HepG2 (cell line): ENCODE measurements around the gene TPRA1. TPM values are rescaled to one million over a fixed set of nuclear protein-coding genes. Genes with fewer than 3 reads are reported as not detected.

Experiments used
- ATAC-seq: fragments of 200-7000 bp; cut with Tn5 transposase; 3 replicates; pipeline ENCODE4 v1.9.1; 2020; ENCODE audit warnings: mild to moderate bottlenecking, moderate library complexity
- BruUV-seq: library from RNA; stranded (reverse); fragments of 400-500 nt; replicated peaks from 2 replicates; lab custom pipeline; 2021; lab: Mats Ljungman, UMichigan
- CTCF ChIA-PET: fragments of 300-600 bp; formaldehyde crosslinking; extraction: SDS; loops from one replicate; lab custom pipeline; 2021; ENCODE audit warnings: low total read pairs, inconsistent platforms, low intra/inter-chr PET ratio; lab: Yijun Ruan, JAX
- POLR2A ChIA-PET: fragments of 350-600 bp; sonication (Branson Sonifier 250); formaldehyde crosslinking; loops from one replicate; lab custom pipeline; 2020; ENCODE audit warnings: antibody characterized with exemption, inconsistent platforms; lab: Yijun Ruan, JAX
- DNase-seq: peaks from one replicate; pipeline ENCODE4 v3.0.0-alpha.2; 2015; ENCODE audit warnings: low spot score
- FAIRE-seq: peaks from 3 replicates; lab custom pipeline; 2011; peaks lifted over from hg19 to GRCh38; lab: Jason Lieb, UNC
- H2AFZ ChIP-seq: one replicate; pipeline ENCODE4 v1.6.1; 2011; ENCODE audit warnings: low read length, inconsistent platforms
- H3K27ac ChIP-seq: fragments of 300-600 bp; 3 replicates; pipeline ENCODE4 v1.8.0; 2011; ENCODE audit warnings: mixed run types, mild to moderate bottlenecking, mixed read lengths, low read length, inconsistent platforms; ENCODE audit not compliant: insufficient read depth; ENCODE audit errors: extremely low read length
- H3K27me3 ChIP-seq, 2 experiments: fragments of 200-600 bp in 1 of 2; 2 replicates in 1 of 2; 3 replicates in 1 of 2; pipeline versions ENCODE4 v1.6.0 to v1.8.0; 2011; ENCODE audit warnings: low read length in 2 of 2, mild to moderate bottlenecking in 2 of 2, moderate library complexity in 2 of 2, inconsistent platforms in 1 of 2; ENCODE audit not compliant: insufficient read depth in 2 of 2, control insufficient read depth in 1 of 2
- H3K36me3 ChIP-seq, 2 experiments: fragments of 200-600 bp in 1 of 2; replicated peaks in 1 of 2; 2 replicates in 1 of 2; 3 replicates in 1 of 2; pipeline versions ENCODE4 v1.5.1 to v1.8.0; 2011; ENCODE audit warnings: low read length in 2 of 2, inconsistent platforms in 1 of 2; ENCODE audit not compliant: insufficient read depth in 2 of 2, control insufficient read depth in 1 of 2
- H3K4me1 ChIP-seq: 2 replicates; pipeline ENCODE4 v1.5.1; 2012; ENCODE audit warnings: low read length, inconsistent platforms; ENCODE audit not compliant: insufficient read depth
- H3K4me2 ChIP-seq: 2 replicates; pipeline ENCODE4 v1.6.0; 2011; ENCODE audit warnings: low read depth, low read length, inconsistent platforms
- H3K4me3 ChIP-seq, 3 experiments: fragments of 200-600 bp in 1 of 3; sonication (generic), shearing (Covaris generic) in 1 of 3; replicated peaks in 1 of 3; 2 replicates each; pipeline ENCODE4 v1.5.1; 2011 to 2016; ENCODE audit warnings: low read length in 3 of 3, inconsistent platforms in 2 of 3, low read depth in 2 of 3, mild to moderate bottlenecking in 2 of 3, control low read depth in 1 of 3, mixed read lengths in 1 of 3; ENCODE audit not compliant: insufficient read depth in 1 of 3
- H3K79me2 ChIP-seq: one replicate; pipeline ENCODE4 v1.6.1; 2011; ENCODE audit warnings: low read length, inconsistent platforms; ENCODE audit not compliant: insufficient read depth
- H3K9ac ChIP-seq: 2 replicates; pipeline ENCODE4 v1.6.0; 2011; ENCODE audit warnings: mild to moderate bottlenecking, low read depth, low read length, inconsistent platforms; ENCODE audit not compliant: insufficient read depth
- H3K9me3 ChIP-seq: 2 replicates; pipeline ENCODE4 v1.5.1; 2012; ENCODE audit warnings: mild to moderate bottlenecking, low read length
- H4K20me1 ChIP-seq: 2 replicates; pipeline ENCODE4 v1.6.0; 2011; ENCODE audit warnings: inconsistent platforms, mild to moderate bottlenecking, low read length, moderate library complexity; ENCODE audit not compliant: insufficient read depth
- GABPB1 ChIP-seq: IDR thresholded peaks from 2 replicates; pipeline ENCODE4 v1.6.1; 2016; ENCODE audit warnings: mild to moderate bottlenecking, missing genetic modification reagents, moderate library complexity, missing compliant biosample characterization
- JUNB ChIP-seq: sonication (generic); formaldehyde crosslinking; IDR thresholded peaks from 2 replicates; pipeline ENCODE4 v1.8.0; 2022; ENCODE audit warnings: missing genetic modification reagents, mild to moderate bottlenecking, borderline replicate concordance
- MIER2 ChIP-seq: IDR thresholded peaks from 2 replicates; pipeline ENCODE4 v1.6.1; 2016; ENCODE audit warnings: missing biosample characterization, missing genetic modification reagents
- NCOA2 ChIP-seq: sonication (generic); formaldehyde crosslinking; IDR thresholded peaks from 2 replicates; pipeline ENCODE4 v1.8.0; 2022; ENCODE audit warnings: inconsistent platforms
- NONO ChIP-seq, 2 experiments: fragments of 450-650 bp in 1 of 2; sonication (generic) in 1 of 2; formaldehyde crosslinking in 1 of 2; IDR thresholded peaks in 1 of 2; conservative IDR thresholded peaks in 1 of 2; 2 replicates each; pipeline versions ENCODE4 v1.6.1 to v1.8.0; 2017 to 2022; ENCODE audit warnings: mild to moderate bottlenecking in 1 of 2, missing genetic modification reagents in 1 of 2, moderate library complexity in 1 of 2
- SNRNP70 ChIP-seq: fragments of 200-400 bp; formaldehyde crosslinking; IDR thresholded peaks from 2 replicates; pipeline ENCODE4 v1.6.1; 2017; ENCODE audit warnings: mild to moderate bottlenecking, low read depth, low read length, moderate library complexity
- TSC22D2 ChIP-seq: sonication (generic); formaldehyde crosslinking; IDR thresholded peaks from 2 replicates; pipeline ENCODE4 v1.5.1; 2020; ENCODE audit warnings: missing genetic modification reagents, mild to moderate bottlenecking, borderline replicate concordance
- ZFP1 ChIP-seq: IDR thresholded peaks from 2 replicates; pipeline ENCODE4 v1.6.1; 2016
- ZFP36L2 ChIP-seq: sonication (generic); formaldehyde crosslinking; IDR thresholded peaks from 2 replicates; pipeline ENCODE4 v1.4.0; 2020; ENCODE audit warnings: missing genetic modification reagents
- ZNF558 ChIP-seq: sonication (generic); formaldehyde crosslinking; IDR thresholded peaks from 2 replicates; pipeline ENCODE4 v1.9.0; 2022; ENCODE audit warnings: mild to moderate bottlenecking, missing genetic modification reagents, borderline replicate concordance
- ZNF674 ChIP-seq: sonication (generic); formaldehyde crosslinking; IDR thresholded peaks from 2 replicates; pipeline ENCODE4 v1.5.0; 2020; ENCODE audit warnings: low read depth, mild to moderate bottlenecking, missing genetic modification reagents
- ZNF766 ChIP-seq: sonication (generic); formaldehyde crosslinking; IDR thresholded peaks from 2 replicates; pipeline ENCODE4 v1.5.0; 2020; ENCODE audit warnings: missing genetic modification reagents, borderline replicate concordance
- WGBS: methylation state at CpG from one replicate; pipeline ENCODE4 v1.1.6; 2017; ENCODE audit warnings: low lambda C conversion rate; 5-methylcytosine and 5-hydroxymethylcytosine counted together
- in situ Hi-C: cut with HindIII; loops from 2 replicates; pipeline ENCODE4 v1.10.0; 2017; ENCODE audit warnings: low pct_unique_long_range_greater_than_20kb; ENCODE audit not compliant: extremely low pct_ligation_motif_present
- intact Hi-C: fragments of 100-400 bp; cut with micrococcal nuclease; formaldehyde crosslinking; loops from one replicate; pipeline ENCODE4 v1.10.0; 2022; ENCODE audit not compliant: unreplicated experiment
- polyA plus RNA-seq, 8 experiments: library from polyadenylated mRNA; depleted of rRNA in 3 of 8; stranded (reverse) in 7 of 8; unstranded in 1 of 8; fragments of >200 nt; fragmentation: Illumina TruSeq in 4 of 8; extraction: Trizol in 4 of 8; gene quantifications; 2 replicates each; pipeline versions ENCODE4 v1.2.1 to v1.2.3, GENCODE V29; 2011 to 2016; ENCODE audit warnings: low read depth in 4 of 8, missing spikeins in 1 of 8, mixed read lengths in 1 of 8; ENCODE audit not compliant: insufficient read depth in 1 of 8
- total RNA-seq, 5 experiments: library from RNA; depleted of rRNA; stranded (reverse); fragments of >200 nt; fragmentation: Illumina TruSeq; extraction: Trizol; gene quantifications; 2 replicates each; pipeline ENCODE4 v1.2.3, GENCODE V29; 2016; ENCODE audit warnings: low read depth in 1 of 5
- TF ChIP-seq, protein P1 (sequence below): sonication (generic); formaldehyde crosslinking; IDR thresholded peaks from 2 replicates; pipeline ENCODE4 v1.8.1; 2022; ENCODE audit warnings: low read depth, mild to moderate bottlenecking, missing genetic modification reagents
- TF ChIP-seq, protein P2 (sequence below): sonication (generic); formaldehyde crosslinking; IDR thresholded peaks from 2 replicates; pipeline ENCODE4 v1.8.1; 2023; ENCODE audit warnings: missing genetic modification reagents, inconsistent platforms, borderline replicate concordance
- TF ChIP-seq, protein P3 (sequence below): sonication (generic); formaldehyde crosslinking; IDR thresholded peaks from 2 replicates; pipeline ENCODE4 v1.4.0; 2020; ENCODE audit warnings: missing genetic modification reagents

Gene TPRA1
- total and polyA plus RNA-seq, 2 of the 13 experiments (the other 11 are each of a cell fraction or from before 2014, with no cell fraction given): 25.4 to 25.8 TPM

DNA sequence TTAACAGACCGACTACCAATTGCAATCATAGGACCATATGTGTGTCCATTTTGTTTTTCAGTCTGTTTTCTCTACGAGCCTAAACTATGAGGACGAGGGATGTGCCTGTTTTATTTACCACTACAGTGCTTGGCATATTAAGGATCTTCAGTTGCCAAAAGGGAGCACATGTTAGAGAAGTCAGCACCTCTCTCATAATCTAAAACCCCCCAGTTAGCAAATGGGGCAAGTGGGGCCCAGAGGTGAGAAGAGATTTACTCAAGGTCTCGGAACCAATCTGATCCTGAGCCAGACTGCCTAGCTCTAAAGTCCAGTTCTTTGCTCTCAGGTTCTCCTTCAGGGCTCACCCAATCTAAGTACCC lies 37.9 kb upstream of the TPRA1 start:
- Histone ChIP-seq H3K4me2 (no peak overlapping the region), H3K4me3 (no peak overlapping the region), H2AFZ (no peak overlapping the region), H3K27me3 (peaks cover 2 to 7% of the 10 kb centered on the region in 2 experiments), H4K20me1 (no peaks in the 10 kb centered on the region; the same call in 1 of the 2 replicates), H3K9me3 (no peaks in the 10 kb centered on the region), H3K27ac (no peak overlapping the region), H3K4me1 (peaks cover 21% of the 10 kb centered on the region), H3K36me3 (no peaks in the 10 kb centered on the region), H3K9ac (no peak overlapping the region), H3K79me2 (no peaks in the 10 kb centered on the region)
- FAIRE-seq (no peak), ATAC-seq (no peak), DNase-seq (no peak)
- in situ Hi-C loops: no loop called here
- 42% methylated on average over 4 of the region's 4 CpGs for WGBS
- intact Hi-C loops: no loop called here
- CTCF ChIA-PET: no interaction called here
- TF ChIP-seq NONO (IDR thresholded peaks at IDR 0.05) (no peak), NONO (CRISPR knock-in tag; conservative IDR thresholded peaks at IDR 0.05) (no peak), ZNF558 (no peak), SNRNP70 (no peak), ZNF674 (no peak), ZFP1 (no peak), JUNB (no peak), GABPB1 (no peak), ZNF766 (CRISPR knock-in tag) (no peak), NCOA2 (no peak), ZFP36L2 (no peak), MIER2 (no peak), TSC22D2 (CRISPR knock-in tag) (no peak)
- TF ChIP-seq, protein P1, sequence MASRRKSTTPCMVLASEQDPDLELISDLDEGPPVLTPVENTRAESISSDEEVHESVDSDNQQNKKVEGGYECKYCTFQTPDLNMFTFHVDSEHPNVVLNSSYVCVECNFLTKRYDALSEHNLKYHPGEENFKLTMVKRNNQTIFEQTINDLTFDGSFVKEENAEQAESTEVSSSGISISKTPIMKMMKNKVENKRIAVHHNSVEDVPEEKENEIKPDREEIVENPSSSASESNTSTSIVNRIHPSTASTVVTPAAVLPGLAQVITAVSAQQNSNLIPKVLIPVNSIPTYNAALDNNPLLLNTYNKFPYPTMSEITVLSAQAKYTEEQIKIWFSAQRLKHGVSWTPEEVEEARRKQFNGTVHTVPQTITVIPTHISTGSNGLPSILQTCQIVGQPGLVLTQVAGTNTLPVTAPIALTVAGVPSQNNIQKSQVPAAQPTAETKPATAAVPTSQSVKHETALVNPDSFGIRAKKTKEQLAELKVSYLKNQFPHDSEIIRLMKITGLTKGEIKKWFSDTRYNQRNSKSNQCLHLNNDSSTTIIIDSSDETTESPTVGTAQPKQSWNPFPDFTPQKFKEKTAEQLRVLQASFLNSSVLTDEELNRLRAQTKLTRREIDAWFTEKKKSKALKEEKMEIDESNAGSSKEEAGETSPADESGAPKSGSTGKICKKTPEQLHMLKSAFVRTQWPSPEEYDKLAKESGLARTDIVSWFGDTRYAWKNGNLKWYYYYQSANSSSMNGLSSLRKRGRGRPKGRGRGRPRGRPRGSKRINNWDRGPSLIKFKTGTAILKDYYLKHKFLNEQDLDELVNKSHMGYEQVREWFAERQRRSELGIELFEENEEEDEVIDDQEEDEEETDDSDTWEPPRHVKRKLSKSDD (CRISPR knock-in tag): no peak
- TF ChIP-seq, protein P2, sequence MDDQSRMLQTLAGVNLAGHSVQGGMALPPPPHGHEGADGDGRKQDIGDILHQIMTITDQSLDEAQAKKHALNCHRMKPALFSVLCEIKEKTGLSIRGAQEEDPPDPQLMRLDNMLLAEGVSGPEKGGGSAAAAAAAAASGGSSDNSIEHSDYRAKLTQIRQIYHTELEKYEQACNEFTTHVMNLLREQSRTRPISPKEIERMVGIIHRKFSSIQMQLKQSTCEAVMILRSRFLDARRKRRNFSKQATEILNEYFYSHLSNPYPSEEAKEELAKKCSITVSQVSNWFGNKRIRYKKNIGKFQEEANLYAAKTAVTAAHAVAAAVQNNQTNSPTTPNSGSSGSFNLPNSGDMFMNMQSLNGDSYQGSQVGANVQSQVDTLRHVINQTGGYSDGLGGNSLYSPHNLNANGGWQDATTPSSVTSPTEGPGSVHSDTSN (CRISPR knock-in tag): no peak
- TF ChIP-seq, protein P3, sequence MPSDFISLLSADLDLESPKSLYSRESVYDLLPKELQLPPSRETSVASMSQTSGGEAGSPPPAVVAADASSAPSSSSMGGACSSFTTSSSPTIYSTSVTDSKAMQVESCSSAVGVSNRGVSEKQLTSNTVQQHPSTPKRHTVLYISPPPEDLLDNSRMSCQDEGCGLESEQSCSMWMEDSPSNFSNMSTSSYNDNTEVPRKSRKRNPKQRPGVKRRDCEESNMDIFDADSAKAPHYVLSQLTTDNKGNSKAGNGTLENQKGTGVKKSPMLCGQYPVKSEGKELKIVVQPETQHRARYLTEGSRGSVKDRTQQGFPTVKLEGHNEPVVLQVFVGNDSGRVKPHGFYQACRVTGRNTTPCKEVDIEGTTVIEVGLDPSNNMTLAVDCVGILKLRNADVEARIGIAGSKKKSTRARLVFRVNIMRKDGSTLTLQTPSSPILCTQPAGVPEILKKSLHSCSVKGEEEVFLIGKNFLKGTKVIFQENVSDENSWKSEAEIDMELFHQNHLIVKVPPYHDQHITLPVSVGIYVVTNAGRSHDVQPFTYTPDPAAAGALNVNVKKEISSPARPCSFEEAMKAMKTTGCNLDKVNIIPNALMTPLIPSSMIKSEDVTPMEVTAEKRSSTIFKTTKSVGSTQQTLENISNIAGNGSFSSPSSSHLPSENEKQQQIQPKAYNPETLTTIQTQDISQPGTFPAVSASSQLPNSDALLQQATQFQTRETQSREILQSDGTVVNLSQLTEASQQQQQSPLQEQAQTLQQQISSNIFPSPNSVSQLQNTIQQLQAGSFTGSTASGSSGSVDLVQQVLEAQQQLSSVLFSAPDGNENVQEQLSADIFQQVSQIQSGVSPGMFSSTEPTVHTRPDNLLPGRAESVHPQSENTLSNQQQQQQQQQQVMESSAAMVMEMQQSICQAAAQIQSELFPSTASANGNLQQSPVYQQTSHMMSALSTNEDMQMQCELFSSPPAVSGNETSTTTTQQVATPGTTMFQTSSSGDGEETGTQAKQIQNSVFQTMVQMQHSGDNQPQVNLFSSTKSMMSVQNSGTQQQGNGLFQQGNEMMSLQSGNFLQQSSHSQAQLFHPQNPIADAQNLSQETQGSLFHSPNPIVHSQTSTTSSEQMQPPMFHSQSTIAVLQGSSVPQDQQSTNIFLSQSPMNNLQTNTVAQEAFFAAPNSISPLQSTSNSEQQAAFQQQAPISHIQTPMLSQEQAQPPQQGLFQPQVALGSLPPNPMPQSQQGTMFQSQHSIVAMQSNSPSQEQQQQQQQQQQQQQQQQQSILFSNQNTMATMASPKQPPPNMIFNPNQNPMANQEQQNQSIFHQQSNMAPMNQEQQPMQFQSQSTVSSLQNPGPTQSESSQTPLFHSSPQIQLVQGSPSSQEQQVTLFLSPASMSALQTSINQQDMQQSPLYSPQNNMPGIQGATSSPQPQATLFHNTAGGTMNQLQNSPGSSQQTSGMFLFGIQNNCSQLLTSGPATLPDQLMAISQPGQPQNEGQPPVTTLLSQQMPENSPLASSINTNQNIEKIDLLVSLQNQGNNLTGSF (CRISPR knock-in tag): no peak
- no TSS peak for BruUV-seq
- POLR2A ChIA-PET: interaction anchor here (1.2 kb wide), 1 partner anchor 31 kb away, joined by 4 read pairs; no protein-coding TSS in a partner anchor
